K562 (cell line): ENCODE results near the gene SETD5. TPM values are rescaled to one million over a fixed set of nuclear protein-coding genes. Genes with fewer than 3 reads are reported as not detected.

ENCODE experiments used
- E4F1 ChIP-seq: fragments of 250-450 bp; sonication (Bioruptor Pico); IDR thresholded peaks from 2 replicates; pipeline ENCODE4 v1.5.0; 2021; ENCODE audit warnings: mild to moderate bottlenecking, borderline replicate concordance
- HNRNPK ChIP-seq: fragments of 200-400 bp; formaldehyde crosslinking; IDR thresholded peaks from one replicate; pipeline ENCODE4 v1.6.1; 2018; ENCODE audit warnings: mild to moderate bottlenecking, low read depth, low read length; ENCODE audit not compliant: poor library complexity, severe bottlenecking
- NFE2 ChIP-seq: IDR thresholded peaks from 2 replicates; pipeline ENCODE4 v1.6.1; 2014; ENCODE audit warnings: antibody characterized with exemption, low read depth
- NKRF ChIP-seq: fragments of 450-650 bp; IDR thresholded peaks from 2 replicates; pipeline ENCODE4 v1.6.1; 2016; ENCODE audit warnings: borderline replicate concordance
- PATZ1 ChIP-seq: fragments of 250-450 bp; sonication (Bioruptor Pico); IDR thresholded peaks from 2 replicates; pipeline ENCODE4 v1.5.0; 2020; ENCODE audit warnings: mild to moderate bottlenecking, borderline replicate concordance
- RBM15 ChIP-seq: fragments of 200-400 bp; formaldehyde crosslinking; IDR thresholded peaks from 2 replicates; pipeline ENCODE4 v1.6.1; 2018; ENCODE audit warnings: mild to moderate bottlenecking, low read length, moderate library complexity; ENCODE audit not compliant: insufficient read depth
- SNAPC5 ChIP-seq: fragments of 250-450 bp; sonication (Bioruptor Pico); IDR thresholded peaks from 2 replicates; pipeline ENCODE4 v1.8.0; 2021; ENCODE audit warnings: moderate library complexity, mild to moderate bottlenecking, inconsistent platforms
- TAF7 ChIP-seq: fragments of 450-650 bp; IDR thresholded peaks from 2 replicates; pipeline ENCODE4 v1.6.1; 2016; ENCODE audit warnings: missing genetic modification characterization, missing compliant biosample characterization
- THAP12 ChIP-seq: fragments of 250-450 bp; sonication (Bioruptor Pico); IDR thresholded peaks from 2 replicates; pipeline ENCODE4 v1.9.0; 2021; ENCODE audit warnings: mild to moderate bottlenecking, inconsistent platforms
- ZBTB7A ChIP-seq: IDR thresholded peaks from 2 replicates; pipeline ENCODE4 v1.6.1; 2011; ENCODE audit warnings: low read depth, mild to moderate bottlenecking, low read length, moderate library complexity, borderline replicate concordance; ENCODE audit not compliant: control insufficient read depth
- ZFP1 ChIP-seq: fragments of 450-650 bp; formaldehyde crosslinking; IDR thresholded peaks from 2 replicates; pipeline ENCODE4 v1.4.0; 2020; ENCODE audit warnings: mild to moderate bottlenecking, mixed read lengths
- ZNF146 ChIP-seq: IDR thresholded peaks from one replicate; pipeline ENCODE4 v1.6.1; 2018; ENCODE audit warnings: missing compliant biosample characterization; ENCODE audit not compliant: unreplicated experiment
- ZNF175 ChIP-seq: fragments of 200-800 bp; sonication (Bioruptor generic); IDR thresholded peaks from 2 replicates; pipeline ENCODE4 v1.6.1; 2016; ENCODE audit warnings: low read depth, mild to moderate bottlenecking, missing genetic modification characterization, missing compliant biosample characterization
- polyA plus RNA-seq, 8 experiments: library from polyadenylated mRNA; depleted of rRNA in 4 of 8; stranded (reverse) in 5 of 8; unstranded in 3 of 8; fragments of >200 nt; fragmentation: Nextera tagmentation in 2 of 8; fragmentation: Illumina TruSeq in 1 of 8; extraction: Ambion mirVana in 2 of 8; extraction: Trizol in 1 of 8; gene quantifications; 2 replicates each; pipeline versions ENCODE4 v1.2.1 to v1.2.3, GENCODE V29; 2011 to 2014; ENCODE audit warnings: inconsistent platforms in 1 of 8, missing spikeins in 1 of 8
- total RNA-seq, 7 experiments: library from RNA; depleted of rRNA in 6 of 7; stranded (reverse); fragments of >200 nt in 6 of 7; fragmentation: Illumina TruSeq in 2 of 7; extraction: Trizol in 2 of 7; gene quantifications; 2 replicates each; pipeline versions ENCODE4 v1.2.1 to v1.2.3, GENCODE V29; 2011 to 2021; ENCODE audit warnings: low replicate concordance in 1 of 7
- TF ChIP-seq, protein P1 (sequence below): fragments of 250-450 bp; sonication (Bioruptor Pico); IDR thresholded peaks from 2 replicates; pipeline ENCODE4 v1.4.0; 2020; ENCODE audit warnings: mild to moderate bottlenecking, moderate library complexity
- TF ChIP-seq, protein P2 (sequence below): fragments of 450-650 bp; formaldehyde crosslinking; IDR thresholded peaks from 2 replicates; pipeline ENCODE4 v1.4.0; 2022; ENCODE audit warnings: missing genetic modification characterization

SETD5 gene
- total and polyA plus RNA-seq, 9 of the 15 experiments (the other 6 are each of a cell fraction or from before 2014, with no cell fraction given): 20.8 to 135 (median 87.2) TPM

DNA sequence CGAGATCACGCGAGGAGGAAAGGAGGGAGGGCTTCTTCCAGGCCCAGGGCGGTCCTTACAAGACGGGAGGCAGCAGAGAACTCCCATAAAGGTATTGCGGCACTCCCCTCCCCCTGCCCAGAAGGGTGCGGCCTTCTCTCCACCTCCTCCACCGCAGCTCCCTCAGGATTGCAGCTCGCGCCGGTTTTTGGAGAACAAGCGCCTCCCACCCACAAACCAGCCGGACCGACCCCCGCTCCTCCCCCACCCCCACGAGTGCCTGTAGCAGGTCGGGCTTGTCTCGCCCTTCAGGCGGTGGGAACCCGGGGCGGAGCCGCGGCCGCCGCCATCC is 1.1 kb upstream of the SETD5 start (continued):
- TF ChIP-seq PATZ1 (CRISPR knock-in tag) (no peak), ZBTB7A (peak; percentile 84), THAP12 (CRISPR knock-in tag) (peak; percentile 28; the same call in 1 of the 2 replicates), HNRNPK (no peak), ZFP1 (CRISPR knock-in tag) (no peak), RBM15 (no peak), E4F1 (no peak), SNAPC5 (CRISPR knock-in tag) (no peak), NFE2 (no peak), ZNF175 (CRISPR knock-in tag) (no peak), ZNF146 (CRISPR knock-in tag) (no peak), NKRF (peak; percentile 65), TAF7 (0 out of 2 replicates have a peak, but pooled peaks have one; percentile 17)
- TF ChIP-seq, protein P1, sequence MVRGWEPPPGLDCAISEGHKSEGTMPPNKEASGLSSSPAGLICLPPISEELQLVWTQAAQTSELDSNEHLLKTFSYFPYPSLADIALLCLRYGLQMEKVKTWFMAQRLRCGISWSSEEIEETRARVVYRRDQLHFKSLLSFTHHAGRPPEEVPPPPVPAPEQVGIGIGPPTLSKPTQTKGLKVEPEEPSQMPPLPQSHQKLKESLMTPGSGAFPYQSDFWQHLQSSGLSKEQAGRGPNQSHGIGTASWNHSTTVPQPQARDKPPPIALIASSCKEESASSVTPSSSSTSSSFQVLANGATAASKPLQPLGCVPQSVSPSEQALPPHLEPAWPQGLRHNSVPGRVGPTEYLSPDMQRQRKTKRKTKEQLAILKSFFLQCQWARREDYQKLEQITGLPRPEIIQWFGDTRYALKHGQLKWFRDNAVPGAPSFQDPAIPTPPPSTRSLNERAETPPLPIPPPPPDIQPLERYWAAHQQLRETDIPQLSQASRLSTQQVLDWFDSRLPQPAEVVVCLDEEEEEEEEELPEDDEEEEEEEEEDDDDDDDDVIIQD (CRISPR knock-in tag): no peak
- TF ChIP-seq, protein P2, sequence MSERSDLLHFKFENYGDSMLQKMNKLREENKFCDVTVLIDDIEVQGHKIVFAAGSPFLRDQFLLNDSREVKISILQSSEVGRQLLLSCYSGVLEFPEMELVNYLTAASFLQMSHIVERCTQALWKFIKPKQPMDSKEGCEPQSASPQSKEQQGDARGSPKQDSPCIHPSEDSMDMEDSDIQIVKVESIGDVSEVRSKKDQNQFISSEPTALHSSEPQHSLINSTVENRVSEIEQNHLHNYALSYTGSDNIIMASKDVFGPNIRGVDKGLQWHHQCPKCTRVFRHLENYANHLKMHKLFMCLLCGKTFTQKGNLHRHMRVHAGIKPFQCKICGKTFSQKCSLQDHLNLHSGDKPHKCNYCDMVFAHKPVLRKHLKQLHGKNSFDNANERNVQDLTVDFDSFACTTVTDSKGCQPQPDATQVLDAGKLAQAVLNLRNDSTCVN (CRISPR knock-in tag): 0 out of 2 replicates have a peak, but pooled peaks have one; percentile 21
